Prostate gland (tissue), 2 donors: ENCODE data around the gene IL19. TPM values are rescaled to one million over a fixed set of nuclear protein-coding genes. Genes with fewer than 3 reads are reported as not detected.

ENCODE experiments used
- DNase-seq: peaks from one replicate; pipeline ENCODE4 v3.0.0-alpha.2; 2019; ENCODE audit warnings: low spot score
- H3K27ac ChIP-seq, 2 donors: fragments of 200-600 bp; sonication (generic); 2 replicates each; pipeline ENCODE4 v1.5.1; 2017 to 2019
- H3K27me3 ChIP-seq: fragments of 200-600 bp; sonication (generic); replicated peaks from 2 replicates; pipeline ENCODE4 v1.5.1; 2019; ENCODE audit not compliant: insufficient read depth
- H3K36me3 ChIP-seq, 2 donors: fragments of 200-600 bp; sonication (generic); 1 replicate in 1 of 2; 2 replicates in 1 of 2; pipeline versions ENCODE4 v1.5.1 to v1.8.1; 2017 to 2019
- H3K4me1 ChIP-seq: fragments of 200-600 bp; sonication (generic); replicated peaks from 2 replicates; pipeline ENCODE4 v1.5.1; 2019
- H3K4me3 ChIP-seq, 2 donors: fragments of 200-600 bp; sonication (generic); 2 replicates each; pipeline ENCODE4 v1.5.1; 2017 to 2019
- H3K9me3 ChIP-seq: fragments of 200-600 bp; sonication (generic); 2 replicates; pipeline ENCODE4 v1.5.1; 2017
- POLR2A ChIP-seq: fragments of 450-650 bp; IDR thresholded peaks from one replicate; pipeline ENCODE4 v1.6.1; 2016; ENCODE audit warnings: antibody characterized with exemption, mild to moderate bottlenecking
- POLR2AphosphoS5 ChIP-seq: sonication (generic); formaldehyde crosslinking; IDR thresholded peaks from one replicate; pipeline ENCODE4 v1.6.1; 2017; ENCODE audit warnings: antibody characterized with exemption
- WGBS: methylation state at CpG from one replicate; pipeline ENCODE4 v1.1.5; 2018; 5-methylcytosine and 5-hydroxymethylcytosine counted together
- intact Hi-C: fragments of 100-400 bp; cut with DNase I; formaldehyde crosslinking; loops from one replicate; pipeline ENCODE4 v1.14.2; 2022
- total RNA-seq, 2 donors: library from RNA; depleted of rRNA; stranded (reverse); fragments of >200 nt; gene quantifications; one replicate each; pipeline ENCODE4 v1.1.0, GENCODE V29; 2016
- TF ChIP-seq, protein P1 (sequence below), 4 experiments: fragments of 200-600 bp in 2 of 4; fragments of 450-650 bp in 2 of 4; sonication (generic) in 2 of 4; IDR thresholded peaks; 1 replicate in 3 of 4; 2 replicates in 1 of 4; pipeline ENCODE4 v1.5.1; 2016 to 2019; ENCODE audit warnings: antibody characterized with exemption in 4 of 4, mild to moderate bottlenecking in 2 of 4, moderate library complexity in 2 of 4

IL19 gene
- total RNA-seq, 2 donors from 2014 or later, result not detected

DNA sequence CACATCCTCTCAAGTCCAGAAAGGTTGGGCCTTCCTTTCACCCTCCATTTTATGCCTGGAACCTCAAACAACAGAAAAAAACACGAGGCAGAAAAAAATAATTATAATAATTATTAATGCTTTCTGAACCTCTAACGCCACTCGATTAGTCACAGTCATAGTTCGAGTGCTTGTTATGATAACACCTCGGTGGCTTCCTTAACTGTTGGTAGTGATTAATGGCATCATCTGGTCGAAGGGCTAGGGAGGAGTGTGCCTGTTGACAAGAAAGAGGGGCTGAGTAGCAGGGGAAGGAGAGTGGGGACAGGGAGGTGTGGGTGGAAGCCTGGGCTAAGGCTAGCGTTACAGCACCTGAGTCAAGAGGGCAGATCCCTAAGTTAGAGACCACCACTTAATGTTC lies 23.0 kb downstream of the IL19 start:
- DNase-seq, result no peak
- 81% methylated on average over 7 of the region's 7 CpGs for WGBS
- H3K36me3 ChIP-seq, result no peaks in the 10 kb centered on the region
- no peaks in the 10 kb centered on the region for H3K9me3 ChIP-seq
- no peaks in the 10 kb centered on the region for H3K27me3 ChIP-seq
- intact Hi-C loops, result no loop called here
- no peak overlapping the region for H3K4me3 ChIP-seq
- no peaks in the 10 kb centered on the region for H3K4me1 ChIP-seq
- no peak overlapping the region for H3K27ac ChIP-seq
- TF ChIP-seq, protein P1, sequence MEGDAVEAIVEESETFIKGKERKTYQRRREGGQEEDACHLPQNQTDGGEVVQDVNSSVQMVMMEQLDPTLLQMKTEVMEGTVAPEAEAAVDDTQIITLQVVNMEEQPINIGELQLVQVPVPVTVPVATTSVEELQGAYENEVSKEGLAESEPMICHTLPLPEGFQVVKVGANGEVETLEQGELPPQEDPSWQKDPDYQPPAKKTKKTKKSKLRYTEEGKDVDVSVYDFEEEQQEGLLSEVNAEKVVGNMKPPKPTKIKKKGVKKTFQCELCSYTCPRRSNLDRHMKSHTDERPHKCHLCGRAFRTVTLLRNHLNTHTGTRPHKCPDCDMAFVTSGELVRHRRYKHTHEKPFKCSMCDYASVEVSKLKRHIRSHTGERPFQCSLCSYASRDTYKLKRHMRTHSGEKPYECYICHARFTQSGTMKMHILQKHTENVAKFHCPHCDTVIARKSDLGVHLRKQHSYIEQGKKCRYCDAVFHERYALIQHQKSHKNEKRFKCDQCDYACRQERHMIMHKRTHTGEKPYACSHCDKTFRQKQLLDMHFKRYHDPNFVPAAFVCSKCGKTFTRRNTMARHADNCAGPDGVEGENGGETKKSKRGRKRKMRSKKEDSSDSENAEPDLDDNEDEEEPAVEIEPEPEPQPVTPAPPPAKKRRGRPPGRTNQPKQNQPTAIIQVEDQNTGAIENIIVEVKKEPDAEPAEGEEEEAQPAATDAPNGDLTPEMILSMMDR (IDR thresholded peaks at IDR 0.05), result no peak
- TF ChIP-seq POLR2A, result no peak
- TF ChIP-seq POLR2AphosphoS5, result no peak

DNA sequence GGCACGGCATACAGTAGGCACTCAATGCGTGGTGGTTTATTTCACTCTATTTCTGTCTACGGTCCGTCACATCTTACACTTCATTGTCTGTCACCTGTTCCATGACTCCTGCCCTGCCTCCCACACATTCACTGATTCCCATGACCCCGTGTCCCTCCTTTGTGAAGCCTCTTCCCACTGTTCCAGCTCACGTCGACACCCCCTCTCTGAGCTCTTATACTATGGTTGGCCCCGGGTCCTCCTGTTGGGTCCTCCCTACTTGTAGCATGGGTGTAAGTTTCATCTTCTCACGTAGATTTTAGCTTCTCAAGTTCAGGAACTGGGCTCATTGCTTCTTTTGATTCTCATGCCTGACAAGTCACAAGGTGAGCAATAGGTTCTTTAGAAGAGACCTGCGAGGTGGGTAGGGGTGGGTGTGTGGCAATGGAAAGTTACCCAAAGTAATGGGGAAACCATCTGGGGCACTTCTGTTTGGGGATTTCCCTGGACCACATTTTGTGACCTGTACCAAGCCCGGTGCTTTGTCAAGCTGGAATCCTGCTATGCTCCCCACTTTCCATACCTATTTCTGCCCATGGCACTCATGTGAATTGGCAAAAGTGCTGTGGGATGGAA lies 23.8 kb downstream of the IL19 start:
- intact Hi-C loops, result no loop called here
- TF ChIP-seq POLR2A (no peak), POLR2AphosphoS5 (no peak)
- TF ChIP-seq, protein P1 (IDR thresholded peaks at IDR 0.05), result no peak
- no peak for DNase-seq
- WGBS, result 91% methylated on average over 11 of the region's 11 CpGs
- H3K27ac ChIP-seq, result no peak overlapping the region
- no peaks in the 10 kb centered on the region for H3K4me1 ChIP-seq
- H3K4me3 ChIP-seq, result no peak overlapping the region
- H3K36me3 ChIP-seq, result no peaks in the 10 kb centered on the region
- no peaks in the 10 kb centered on the region for H3K9me3 ChIP-seq
- no peaks in the 10 kb centered on the region for H3K27me3 ChIP-seq

DNA sequence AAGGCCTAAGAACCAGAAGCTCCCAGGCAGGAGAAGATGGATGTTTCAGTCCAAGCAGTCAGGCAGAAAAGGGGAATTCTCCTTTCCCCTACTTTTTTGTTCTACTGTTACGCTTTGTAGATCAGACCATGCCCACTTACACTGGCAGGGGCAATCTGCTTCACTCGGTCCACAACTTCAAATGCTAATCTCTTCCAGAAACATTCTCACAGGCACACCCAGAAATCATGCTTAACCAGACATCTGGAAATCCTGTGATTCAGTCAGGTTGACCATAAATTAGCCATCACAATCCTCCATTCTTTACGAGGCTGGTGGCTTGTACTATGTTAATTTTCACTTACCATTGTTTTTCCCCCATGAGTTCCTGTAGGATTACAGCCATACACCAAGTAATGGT lies 25.5 kb downstream of the IL19 start:
- TF ChIP-seq POLR2A, result no peak
- TF ChIP-seq, protein P1 (IDR thresholded peaks at IDR 0.05), result no peak
- no peak for TF ChIP-seq POLR2AphosphoS5
- H3K36me3 ChIP-seq, result no peaks in the 10 kb centered on the region
- H3K27me3 ChIP-seq, result no peaks in the 10 kb centered on the region
- no peak overlapping the region for H3K4me3 ChIP-seq
- intact Hi-C loops, result no loop called here
- H3K27ac ChIP-seq, result no peak overlapping the region
- no peaks in the 10 kb centered on the region for H3K4me1 ChIP-seq
- no peaks in the 10 kb centered on the region for H3K9me3 ChIP-seq
- DNase-seq, result no peak
- WGBS, result 86% methylated on average over 3 of the region's 3 CpGs

DNA sequence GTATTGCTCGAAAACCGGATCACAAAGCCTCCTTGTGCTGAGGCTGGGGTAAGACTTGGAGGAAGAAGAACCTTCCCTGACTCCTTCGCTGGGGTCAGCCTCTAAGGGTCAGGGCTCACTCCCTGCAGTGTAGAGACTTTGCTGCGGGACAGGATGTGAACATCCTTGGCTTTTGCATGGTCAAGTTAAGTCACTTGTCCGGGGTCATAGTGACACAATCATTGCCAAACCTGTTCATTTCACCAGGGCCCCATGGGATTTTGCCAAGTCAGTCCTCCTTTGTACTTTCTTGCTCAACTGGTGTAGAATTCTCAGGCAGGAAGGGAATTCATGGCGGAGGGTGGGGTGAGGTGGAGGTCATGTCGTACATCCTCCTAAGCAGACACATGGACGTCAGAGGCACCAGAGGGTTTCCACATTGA lies 26.4 kb downstream of the IL19 start:
- no peak overlapping the region for H3K27ac ChIP-seq

More for the DNA sequence above, 26.4 kb downstream of the IL19 start:
- H3K4me3 ChIP-seq, result no peak overlapping the region
- WGBS, result 87% methylated on average over 8 of the region's 8 CpGs
- no peaks in the 10 kb centered on the region for H3K9me3 ChIP-seq
- TF ChIP-seq, protein P1 (IDR thresholded peaks at IDR 0.05), result no peak
- no peak for TF ChIP-seq POLR2A
- no peak for TF ChIP-seq POLR2AphosphoS5
- H3K4me1 ChIP-seq, result no peaks in the 10 kb centered on the region
- intact Hi-C loops, result no loop called here
- no peak for DNase-seq
- no peaks in the 10 kb centered on the region for H3K27me3 ChIP-seq
- no peaks in the 10 kb centered on the region for H3K36me3 ChIP-seq
